H9 (cell line): Measurements from ENCODE around the gene ETV5. TPM values are rescaled to one million over a fixed set of nuclear protein-coding genes. Genes with fewer than 3 reads are reported as not detected.

Experiments used
- DNase-seq: peaks from one replicate; pipeline ENCODE4 v3.0.0-alpha.2; 2017
- H2AFZ ChIP-seq: one replicate; pipeline ENCODE4 v1.6.1; 2013; ENCODE audit warnings: mild to moderate bottlenecking, low read length, control low read depth, moderate library complexity
- H2AK5ac ChIP-seq: 2 replicates; pipeline ENCODE4 v1.6.1; 2013; ENCODE audit warnings: low read length, control low read depth, mixed read lengths; ENCODE audit not compliant: insufficient read length
- H2BK120ac ChIP-seq: one replicate; pipeline ENCODE4 v1.6.1; 2013; ENCODE audit warnings: low read depth, mild to moderate bottlenecking, low read length, control low read depth, inconsistent platforms; ENCODE audit not compliant: poor library complexity, severe bottlenecking
- H2BK12ac ChIP-seq: 2 replicates; pipeline ENCODE4 v1.6.1; 2013; ENCODE audit warnings: low read length, control low read depth, mixed read lengths, low read depth; ENCODE audit not compliant: insufficient read length
- H2BK15ac ChIP-seq: 2 replicates; pipeline ENCODE4 v1.6.1; 2013; ENCODE audit warnings: low read depth, low read length, control low read depth
- H2BK20ac ChIP-seq: one replicate; pipeline ENCODE4 v1.6.1; 2013; ENCODE audit warnings: low read depth, mild to moderate bottlenecking, low read length, control low read depth, inconsistent platforms; ENCODE audit not compliant: poor library complexity, severe bottlenecking
- H2BK5ac ChIP-seq: 2 replicates; pipeline ENCODE4 v1.6.1; 2013; ENCODE audit warnings: low read length, control low read depth, mixed read lengths; ENCODE audit not compliant: insufficient read length
- H3K14ac ChIP-seq: 2 replicates; pipeline ENCODE4 v1.6.1; 2013; ENCODE audit warnings: low read length, control low read depth; ENCODE audit not compliant: insufficient read depth
- H3K18ac ChIP-seq: 2 replicates; pipeline ENCODE4 v1.6.1; 2013; ENCODE audit warnings: low read depth, mild to moderate bottlenecking, mixed read lengths, low read length, control low read depth; ENCODE audit not compliant: insufficient read length
- H3K23ac ChIP-seq: 2 replicates; pipeline ENCODE4 v1.6.1; 2013; ENCODE audit warnings: low read length, control low read depth, mixed read lengths, low read depth; ENCODE audit not compliant: insufficient read length
- H3K23me2 ChIP-seq: 2 replicates; pipeline ENCODE4 v1.6.1; 2013; ENCODE audit warnings: low read depth, mild to moderate bottlenecking, mixed read lengths, low read length, control low read depth; ENCODE audit not compliant: insufficient read length, poor library complexity, severe bottlenecking
- H3K27ac ChIP-seq: 2 replicates; pipeline ENCODE4 v1.5.1; 2013; ENCODE audit warnings: low read length, control low read depth, mixed read lengths, low read depth; ENCODE audit not compliant: insufficient read length
- H3K27me3 ChIP-seq: 2 replicates; pipeline ENCODE4 v1.6.1; 2013; ENCODE audit warnings: low read length, control low read depth, inconsistent platforms; ENCODE audit not compliant: insufficient read depth
- H3K4ac ChIP-seq: 2 replicates; pipeline ENCODE4 v1.6.1; 2013; ENCODE audit warnings: low read depth, mild to moderate bottlenecking, control low read depth, inconsistent platforms, low read length, moderate library complexity
- H3K4me1 ChIP-seq: 2 replicates; pipeline ENCODE4 v1.6.1; 2013; ENCODE audit warnings: low read length, control low read depth, inconsistent platforms; ENCODE audit not compliant: insufficient read depth
- H3K4me2 ChIP-seq: 2 replicates; pipeline ENCODE4 v1.6.1; 2013; ENCODE audit warnings: low read length, control low read depth, mixed read lengths; ENCODE audit not compliant: insufficient read length, insufficient read depth
- H3K56ac ChIP-seq: 2 replicates; pipeline ENCODE4 v1.6.1; 2013; ENCODE audit warnings: low read depth, mild to moderate bottlenecking, mixed read lengths, low read length, control low read depth; ENCODE audit not compliant: insufficient read length
- H3K79me1 ChIP-seq: 2 replicates; pipeline ENCODE4 v1.6.1; 2013; ENCODE audit warnings: low read depth, mild to moderate bottlenecking, moderate library complexity, low read length, control low read depth, inconsistent platforms; ENCODE audit not compliant: insufficient read depth, poor library complexity, severe bottlenecking
- H3K79me2 ChIP-seq: 2 replicates; pipeline ENCODE4 v1.6.1; 2013; ENCODE audit warnings: low read length, control low read depth, inconsistent platforms; ENCODE audit not compliant: insufficient read depth
- H3K9ac ChIP-seq: 2 replicates; pipeline ENCODE4 v1.6.1; 2013; ENCODE audit warnings: low read length, control low read depth, mixed read lengths; ENCODE audit not compliant: insufficient read length; ENCODE audit errors: extremely low read depth
- H3K9me3 ChIP-seq: one replicate; pipeline ENCODE4 v1.6.1; 2013; ENCODE audit warnings: low read depth, low read length, inconsistent platforms; ENCODE audit not compliant: control insufficient read depth
- H3T11ph ChIP-seq: one replicate; pipeline ENCODE4 v1.6.1; 2013; ENCODE audit warnings: mild to moderate bottlenecking, low read length, control low read depth, inconsistent platforms
- H4K20me1 ChIP-seq: one replicate; pipeline ENCODE4 v1.6.1; 2013; ENCODE audit not compliant: control insufficient read depth, insufficient read length, insufficient read depth
- H4K5ac ChIP-seq: 2 replicates; pipeline ENCODE4 v1.6.1; 2013; ENCODE audit warnings: low read depth, mild to moderate bottlenecking, mixed read lengths, low read length, control low read depth; ENCODE audit not compliant: insufficient read length
- H4K8ac ChIP-seq: replicated peaks from 2 replicates; pipeline ENCODE4 v1.6.1; 2013; ENCODE audit warnings: low read length, control low read depth, mixed read lengths, low read depth; ENCODE audit not compliant: insufficient read length
- H4K91ac ChIP-seq: 2 replicates; pipeline ENCODE4 v1.6.1; 2013; ENCODE audit warnings: low read depth, mild to moderate bottlenecking, moderate library complexity, mixed read lengths, low read length, control low read depth; ENCODE audit not compliant: insufficient read length
- H3K27ac Mint-ChIP-seq, 3 experiments: 2 replicates in 2 of 3; 3 replicates in 1 of 3; pipeline ENCODE4 v1.8.0; 2020 to 2021; ENCODE audit warnings: mixed read lengths in 3 of 3, mild to moderate bottlenecking in 1 of 3, moderate library complexity in 1 of 3
- H3K27me3 Mint-ChIP-seq: 2 replicates; pipeline ENCODE4 v1.8.0; 2021; ENCODE audit warnings: low read depth, mild to moderate bottlenecking, moderate library complexity, mixed read lengths
- H3K36me3 Mint-ChIP-seq, 3 experiments: 2 replicates in 2 of 3; 3 replicates in 1 of 3; pipeline ENCODE4 v1.8.0; 2020 to 2021; ENCODE audit warnings: low read depth in 3 of 3, mixed read lengths in 3 of 3; ENCODE audit not compliant: insufficient read depth in 1 of 3
- H3K4me1 Mint-ChIP-seq, 2 experiments: 2 replicates each; pipeline ENCODE4 v1.8.0; 2020; ENCODE audit warnings: mixed read lengths in 2 of 2
- H3K4me3 Mint-ChIP-seq, 2 experiments: 2 replicates in 1 of 2; 3 replicates in 1 of 2; pipeline ENCODE4 v1.8.0; 2020 to 2021; ENCODE audit warnings: mild to moderate bottlenecking in 2 of 2, mixed read lengths in 2 of 2, moderate library complexity in 1 of 2
- H3K9me3 Mint-ChIP-seq, 2 experiments: 2 replicates in 1 of 2; 3 replicates in 1 of 2; pipeline ENCODE4 v1.8.0; 2020; ENCODE audit warnings: mild to moderate bottlenecking in 2 of 2, mixed read lengths in 2 of 2, moderate library complexity in 1 of 2
- WGBS: extraction: QIAGEN DNeasy Blood & Tissue Kit; methylation state at CpG from one replicate; pipeline ENCODE4 v1.1.7; 2013; ENCODE audit warnings: missing lambda C conversion rate, low lambda C conversion rate, mixed read lengths; ENCODE audit not compliant: insufficient read length; ENCODE audit errors: extremely low coverage; 5-methylcytosine and 5-hydroxymethylcytosine counted together
- total RNA-seq: library from RNA; stranded (reverse); gene quantifications from 2 replicates; pipeline ENCODE4 v1.2.1, GENCODE V29; 2021
- TF ChIP-seq, protein P1 (sequence below): fragments of 200-600 bp; sonication (generic); conservative IDR thresholded peaks from 3 replicates; pipeline ENCODE4 v1.8.0; 2021; ENCODE audit warnings: antibody characterized with exemption, mild to moderate bottlenecking

Gene ETV5
- total RNA-seq, 1 experiment from 2014 or later = 7.7 TPM

DNA sequence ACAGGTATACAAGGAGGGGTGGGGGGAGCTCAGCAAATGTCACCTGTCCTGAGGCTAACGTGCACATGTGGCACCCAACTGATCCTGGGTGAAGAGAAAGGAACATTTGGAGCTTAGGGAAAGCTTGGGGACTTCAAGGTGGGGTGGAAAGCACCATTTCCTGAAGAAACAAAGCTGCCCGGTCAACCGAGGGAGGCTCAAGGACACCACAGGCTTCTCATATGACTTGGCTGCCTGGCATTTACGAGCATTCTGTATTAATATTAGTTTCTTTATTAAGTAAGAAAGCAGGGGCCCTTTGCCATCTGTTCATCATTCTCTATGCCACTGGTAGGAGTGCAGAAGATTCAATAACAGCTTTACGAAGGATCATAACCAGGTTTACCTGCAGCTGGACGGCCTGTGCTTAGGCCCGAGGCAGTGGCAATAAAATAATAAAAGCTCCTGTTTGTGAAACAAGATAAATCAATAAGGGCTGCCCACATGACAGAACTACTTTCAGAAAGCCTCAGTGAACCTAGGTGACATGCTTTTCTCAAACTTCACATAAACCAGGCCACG is 54.0 kb downstream of the ETV5 start:
- H3K79me2 ChIP-seq = no peaks in the 10 kb centered on the region
- no peak overlapping the region for H3K23ac ChIP-seq
- no peaks in the 10 kb centered on the region for H3K23me2 ChIP-seq
- TF ChIP-seq, protein P1, sequence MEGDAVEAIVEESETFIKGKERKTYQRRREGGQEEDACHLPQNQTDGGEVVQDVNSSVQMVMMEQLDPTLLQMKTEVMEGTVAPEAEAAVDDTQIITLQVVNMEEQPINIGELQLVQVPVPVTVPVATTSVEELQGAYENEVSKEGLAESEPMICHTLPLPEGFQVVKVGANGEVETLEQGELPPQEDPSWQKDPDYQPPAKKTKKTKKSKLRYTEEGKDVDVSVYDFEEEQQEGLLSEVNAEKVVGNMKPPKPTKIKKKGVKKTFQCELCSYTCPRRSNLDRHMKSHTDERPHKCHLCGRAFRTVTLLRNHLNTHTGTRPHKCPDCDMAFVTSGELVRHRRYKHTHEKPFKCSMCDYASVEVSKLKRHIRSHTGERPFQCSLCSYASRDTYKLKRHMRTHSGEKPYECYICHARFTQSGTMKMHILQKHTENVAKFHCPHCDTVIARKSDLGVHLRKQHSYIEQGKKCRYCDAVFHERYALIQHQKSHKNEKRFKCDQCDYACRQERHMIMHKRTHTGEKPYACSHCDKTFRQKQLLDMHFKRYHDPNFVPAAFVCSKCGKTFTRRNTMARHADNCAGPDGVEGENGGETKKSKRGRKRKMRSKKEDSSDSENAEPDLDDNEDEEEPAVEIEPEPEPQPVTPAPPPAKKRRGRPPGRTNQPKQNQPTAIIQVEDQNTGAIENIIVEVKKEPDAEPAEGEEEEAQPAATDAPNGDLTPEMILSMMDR = no peak
- Mint-ChIP-seq H3K27ac (no peak overlapping the region), H3K9me3 (no peaks in the 10 kb centered on the region), H3K27me3 (no peaks in the 10 kb centered on the region), H3K4me1 (peaks cover 20 to 23% of the 10 kb centered on the region in 2 experiments), H3K36me3 (peaks cover 0 to 30% (median 0%) of the 10 kb centered on the region in 3 experiments; a peak in 3 of 7 replicates), H3K4me3 (no peak overlapping the region)
- no peak overlapping the region for H3K4me2 ChIP-seq
- H4K20me1 ChIP-seq = no peaks in the 10 kb centered on the region
- no peak overlapping the region for H2AFZ ChIP-seq
- H2BK120ac ChIP-seq = no peak overlapping the region
- no peak overlapping the region for H4K8ac ChIP-seq
- H2BK20ac ChIP-seq = no peak overlapping the region
- no peak overlapping the region for H2BK15ac ChIP-seq
- H3K9me3 ChIP-seq = no peaks in the 10 kb centered on the region
- no peaks in the 10 kb centered on the region for H3K79me1 ChIP-seq
- H3K4ac ChIP-seq = no peak overlapping the region
- peaks cover 2% of the 10 kb centered on the region; the same call in 1 of the 2 replicates for H3K4me1 ChIP-seq
- H3K27me3 ChIP-seq = no peaks in the 10 kb centered on the region
- no peak overlapping the region for H3K56ac ChIP-seq
- no peak overlapping the region for H3K14ac ChIP-seq
- no peak overlapping the region for H2BK5ac ChIP-seq
- H3K18ac ChIP-seq = no peak overlapping the region
- no peak overlapping the region for H4K5ac ChIP-seq
- H4K91ac ChIP-seq = no peak overlapping the region
- no CpG with 5 or more reads among the region's 8 CpGs for WGBS
- no peak overlapping the region for H3T11ph ChIP-seq
- no peak for DNase-seq
- H2BK12ac ChIP-seq = no peak overlapping the region
- H2AK5ac ChIP-seq = no peak overlapping the region
- no peak overlapping the region for H3K9ac ChIP-seq
- H3K27ac ChIP-seq = no peak overlapping the region
